BLaER1 (cell line): ENCODE data around the gene C3orf20.

Source experiments
- H3K27ac ChIP-seq: shearing (Covaris generic); formaldehyde crosslinking; 2 replicates; pipeline ENCODE4 v1.8.1; 2022
- H3K27me3 ChIP-seq: shearing (Covaris generic); formaldehyde crosslinking; 2 replicates; pipeline ENCODE4 v1.8.1; 2022
- H3K36me3 ChIP-seq: shearing (Covaris generic); formaldehyde crosslinking; 2 replicates; pipeline ENCODE4 v1.8.1; 2022
- H3K4me1 ChIP-seq: shearing (Covaris generic); formaldehyde crosslinking; 2 replicates; pipeline ENCODE4 v1.8.1; 2022
- H3K4me2 ChIP-seq: shearing (Covaris generic); formaldehyde crosslinking; 2 replicates; pipeline ENCODE4 v1.8.1; 2022
- H3K4me3 ChIP-seq: shearing (Covaris generic); formaldehyde crosslinking; 2 replicates; pipeline ENCODE4 v1.8.1; 2022
- H3K9ac ChIP-seq: shearing (Covaris generic); formaldehyde crosslinking; 2 replicates; pipeline ENCODE4 v1.8.1; 2022
- H3K9me3 ChIP-seq: shearing (Covaris generic); formaldehyde crosslinking; 2 replicates; pipeline ENCODE4 v1.8.1; 2022
- H4K20me1 ChIP-seq: shearing (Covaris generic); formaldehyde crosslinking; 2 replicates; pipeline ENCODE4 v1.8.1; 2022
- Cebpa-rat ChIP-seq: shearing (Covaris generic); IDR thresholded peaks from 2 replicates; pipeline ENCODE4 v1.8.1; 2022

Gene C3orf20

DNA sequence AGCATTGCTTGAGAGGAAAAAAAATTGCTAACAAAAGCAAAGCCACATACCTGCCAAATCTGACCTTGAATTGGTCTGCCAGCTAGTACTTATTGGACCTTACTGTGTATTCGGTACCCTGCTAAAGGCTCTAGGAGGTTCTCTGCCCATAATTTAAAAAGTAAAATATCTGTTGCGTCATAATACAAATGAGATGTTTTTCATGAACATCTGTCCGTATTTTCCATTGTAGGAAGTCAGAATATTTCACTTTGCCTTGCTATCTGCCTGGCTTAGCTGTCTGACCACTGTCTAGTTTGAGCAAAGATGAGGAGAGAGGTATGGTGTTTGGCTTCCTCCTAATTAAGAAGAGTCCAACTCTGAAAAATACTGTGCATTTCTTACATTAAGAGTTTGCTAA, 10.8 kb upstream of the C3orf20 start:
- H3K36me3 ChIP-seq: peaks cover 100% of the 10 kb centered on the region
- TF ChIP-seq Cebpa-rat: no peak
- no peaks in the 10 kb centered on the region for H3K27me3 ChIP-seq
- H3K4me3 ChIP-seq: no peak overlapping the region
- H3K4me2 ChIP-seq: no peak overlapping the region
- H3K9me3 ChIP-seq: no peaks in the 10 kb centered on the region
- H3K9ac ChIP-seq: no peak overlapping the region
- H3K4me1 ChIP-seq: no peaks in the 10 kb centered on the region
- peaks cover 47% of the 10 kb centered on the region for H4K20me1 ChIP-seq
- H3K27ac ChIP-seq: no peak overlapping the region

DNA sequence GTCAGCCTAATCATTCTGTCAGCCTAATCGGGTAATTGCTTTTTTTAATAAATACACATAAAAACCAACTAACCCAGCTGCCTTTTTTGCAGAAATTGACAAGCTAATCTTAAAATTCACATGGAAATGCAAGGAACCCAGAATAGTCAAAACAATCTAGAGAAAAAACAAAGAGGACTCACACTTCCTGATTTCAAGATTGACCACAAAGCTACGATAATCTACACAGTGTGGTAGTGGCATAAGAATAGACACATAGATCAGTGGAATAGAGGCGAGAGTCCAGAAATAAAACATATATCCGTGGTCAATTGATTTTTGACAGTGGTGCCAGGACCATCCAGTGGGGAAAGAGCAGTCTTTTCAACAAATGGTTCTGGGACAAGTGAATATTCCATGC, 2.4 kb upstream of the C3orf20 start:
- Histone ChIP-seq H3K9ac (no peak overlapping the region), H3K4me2 (no peak overlapping the region), H3K9me3 (no peaks in the 10 kb centered on the region), H3K4me3 (no peak overlapping the region), H4K20me1 (peaks cover 6% of the 10 kb centered on the region; the same call in 1 of the 2 replicates), H3K27ac (no peak overlapping the region), H3K27me3 (no peaks in the 10 kb centered on the region), H3K4me1 (no peaks in the 10 kb centered on the region), H3K36me3 (peaks cover 54% of the 10 kb centered on the region)
- TF ChIP-seq Cebpa-rat: no peak

DNA sequence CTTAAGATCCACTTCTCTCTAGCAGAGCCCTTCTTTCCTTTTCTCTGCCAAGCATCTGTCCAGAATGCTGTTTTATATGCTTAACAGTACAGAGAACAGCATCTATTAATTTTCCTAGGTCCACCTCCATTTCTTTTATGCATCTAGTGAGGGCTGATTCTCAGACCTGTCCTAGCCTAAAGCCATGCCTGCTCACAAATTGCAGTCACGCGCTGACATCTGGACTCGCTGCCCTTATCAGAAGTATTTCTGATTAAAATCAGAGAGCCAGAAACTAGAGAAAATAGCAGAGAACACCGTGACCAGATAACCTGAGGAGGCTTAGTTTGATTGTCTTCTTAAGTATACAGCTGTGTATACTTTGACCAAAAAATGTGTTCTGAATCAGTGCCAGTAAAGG, 1.9 kb downstream of the C3orf20 start:
- H3K27ac ChIP-seq: no peak overlapping the region
- H3K9ac ChIP-seq: no peak overlapping the region
- H3K9me3 ChIP-seq: peaks cover 11% of the 10 kb centered on the region
- H4K20me1 ChIP-seq: no peaks in the 10 kb centered on the region
- H3K36me3 ChIP-seq: peaks cover 11% of the 10 kb centered on the region
- no peak for TF ChIP-seq Cebpa-rat
- H3K27me3 ChIP-seq: no peaks in the 10 kb centered on the region
- no peaks in the 10 kb centered on the region for H3K4me1 ChIP-seq
- H3K4me3 ChIP-seq: no peak overlapping the region
- H3K4me2 ChIP-seq: no peak overlapping the region

DNA sequence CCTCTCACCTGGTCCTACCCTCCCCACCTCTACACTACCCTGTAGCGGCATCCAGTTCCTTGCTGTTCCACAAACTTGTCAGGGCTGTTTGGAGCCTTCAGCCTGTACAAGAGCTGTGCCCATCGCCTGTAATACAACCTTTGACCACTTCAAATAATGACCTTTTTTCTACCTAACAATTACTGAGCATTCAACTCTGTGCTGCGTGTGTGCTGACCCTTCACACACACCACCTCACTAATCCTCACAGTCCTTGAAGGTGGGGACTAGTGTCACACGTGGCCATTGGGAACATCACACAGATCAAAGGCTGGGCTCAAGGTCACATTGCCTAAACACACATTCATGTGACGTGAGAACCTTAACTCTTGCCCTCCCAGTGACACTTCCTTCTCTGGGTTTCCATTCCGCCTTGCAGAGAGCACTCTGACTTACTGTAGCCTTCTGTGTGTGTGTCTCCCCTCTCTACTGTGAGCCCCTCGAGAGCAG, 3.1 kb downstream of the C3orf20 start:
- TF ChIP-seq Cebpa-rat: no peak

DNA sequence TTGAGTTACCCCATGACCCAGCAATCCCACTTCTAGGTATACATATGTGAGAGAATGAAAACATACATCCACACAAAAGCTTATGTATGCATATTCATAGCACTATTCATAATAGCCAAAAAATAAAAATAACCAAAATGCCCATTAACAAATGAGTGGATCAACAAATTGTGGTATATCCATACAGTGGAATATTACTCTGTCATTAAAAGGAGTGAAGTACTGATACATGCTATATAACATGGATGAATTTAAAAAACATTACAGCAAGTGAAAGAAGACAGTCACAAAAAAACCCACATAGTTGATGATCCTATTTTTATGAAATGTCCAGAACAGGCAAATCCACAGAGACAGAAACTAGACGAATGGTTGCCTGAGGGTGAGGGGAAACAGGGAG, 5.2 kb downstream of the C3orf20 start:
- Histone ChIP-seq H3K27me3 (no peaks in the 10 kb centered on the region), H3K4me3 (no peak overlapping the region), H4K20me1 (no peaks in the 10 kb centered on the region), H3K27ac (no peak overlapping the region), H3K4me1 (0 out of 2 replicates have a peak, but pooled peaks cover under 1% of the 10 kb centered on the region), H3K9ac (no peak overlapping the region), H3K4me2 (no peak overlapping the region), H3K36me3 (no peaks in the 10 kb centered on the region), H3K9me3 (peaks cover 11% of the 10 kb centered on the region)
- TF ChIP-seq Cebpa-rat: no peak

More for the DNA sequence above, 3.1 kb downstream of the C3orf20 start:
- Histone ChIP-seq H3K36me3 (no peaks in the 10 kb centered on the region), H3K4me1 (no peaks in the 10 kb centered on the region), H3K4me2 (no peak overlapping the region), H3K9me3 (peaks cover 11% of the 10 kb centered on the region), H4K20me1 (no peaks in the 10 kb centered on the region), H3K9ac (no peak overlapping the region), H3K27me3 (no peaks in the 10 kb centered on the region), H3K4me3 (no peak overlapping the region), H3K27ac (no peak overlapping the region)

DNA sequence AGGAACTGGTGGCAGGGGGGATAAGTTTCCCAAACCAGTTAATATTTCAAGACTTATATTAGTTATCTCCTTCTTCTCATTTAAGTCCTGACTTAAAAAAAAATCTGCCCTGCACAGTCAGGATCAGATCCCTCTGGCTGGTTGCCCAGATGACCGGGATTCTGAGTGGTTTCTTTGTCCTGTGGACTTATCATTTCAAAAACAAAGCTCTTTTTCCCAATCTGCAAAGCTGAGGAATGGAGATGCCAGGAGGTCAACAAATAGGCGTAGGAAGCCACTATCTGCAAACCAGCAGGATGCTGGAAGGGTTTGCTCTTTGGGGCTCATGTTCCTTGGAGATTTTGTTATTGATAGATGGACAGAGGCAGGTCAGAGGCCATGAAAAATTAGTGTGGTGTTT, 5.8 kb downstream of the C3orf20 start:
- TF ChIP-seq Cebpa-rat: no peak
- H4K20me1 ChIP-seq: no peaks in the 10 kb centered on the region
- no peak overlapping the region for H3K27ac ChIP-seq
- H3K4me2 ChIP-seq: no peak overlapping the region
- H3K27me3 ChIP-seq: no peaks in the 10 kb centered on the region
- H3K4me3 ChIP-seq: no peak overlapping the region
- H3K4me1 ChIP-seq: 0 out of 2 replicates have a peak, but pooled peaks cover 6% of the 10 kb centered on the region
- H3K9me3 ChIP-seq: peaks cover 11% of the 10 kb centered on the region
- H3K36me3 ChIP-seq: no peaks in the 10 kb centered on the region
- H3K9ac ChIP-seq: no peak overlapping the region

DNA sequence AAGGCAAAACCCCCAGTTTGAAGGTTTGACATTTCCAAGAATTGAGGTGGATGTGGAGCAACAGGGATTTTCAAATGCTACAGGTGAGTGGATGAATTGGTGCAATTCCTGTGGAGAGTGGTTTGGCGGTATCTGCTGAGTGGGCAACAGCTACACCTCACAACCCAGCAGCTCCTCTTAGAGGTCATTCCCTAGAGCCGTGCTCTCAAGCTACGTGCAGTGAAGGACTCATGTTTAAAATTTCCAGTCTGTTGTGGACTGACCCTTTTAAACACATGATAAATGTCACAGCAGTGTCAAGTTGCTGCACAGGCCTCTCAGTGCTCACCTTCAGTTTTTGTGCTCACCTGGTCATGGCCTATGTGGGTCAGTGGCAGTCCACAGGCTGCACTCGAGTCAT, 9.5 kb downstream of the C3orf20 start:
- Histone ChIP-seq H3K4me1 (peaks cover 28% of the 10 kb centered on the region), H3K27ac (no peak overlapping the region), H3K36me3 (no peaks in the 10 kb centered on the region), H4K20me1 (no peaks in the 10 kb centered on the region), H3K4me2 (no peak overlapping the region), H3K27me3 (no peaks in the 10 kb centered on the region), H3K4me3 (no peak overlapping the region), H3K9ac (no peak overlapping the region), H3K9me3 (peaks cover 9% of the 10 kb centered on the region)
- no peak for TF ChIP-seq Cebpa-rat

DNA sequence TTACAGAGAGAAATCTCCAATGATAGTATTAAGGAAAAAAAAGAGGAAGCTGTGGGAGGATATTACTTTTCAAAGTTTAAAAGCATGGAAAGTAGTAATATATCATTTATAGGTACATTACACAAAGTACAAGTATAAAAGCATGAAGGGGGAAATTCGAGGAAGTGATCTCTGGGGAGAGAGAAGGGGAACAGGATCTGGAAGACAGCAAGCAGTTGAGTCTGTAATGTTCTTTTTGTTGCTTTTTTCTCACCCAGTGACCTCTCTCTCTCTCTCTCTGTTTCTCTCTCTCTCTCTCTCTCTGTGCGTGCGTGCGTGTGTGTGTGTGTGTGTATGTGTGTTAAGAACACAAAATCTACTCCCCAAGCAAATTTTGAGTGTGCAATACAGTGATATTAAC, 10.2 kb downstream of the C3orf20 start:
- Histone ChIP-seq H3K4me2 (no peak overlapping the region), H3K27ac (no peak overlapping the region)

DNA sequence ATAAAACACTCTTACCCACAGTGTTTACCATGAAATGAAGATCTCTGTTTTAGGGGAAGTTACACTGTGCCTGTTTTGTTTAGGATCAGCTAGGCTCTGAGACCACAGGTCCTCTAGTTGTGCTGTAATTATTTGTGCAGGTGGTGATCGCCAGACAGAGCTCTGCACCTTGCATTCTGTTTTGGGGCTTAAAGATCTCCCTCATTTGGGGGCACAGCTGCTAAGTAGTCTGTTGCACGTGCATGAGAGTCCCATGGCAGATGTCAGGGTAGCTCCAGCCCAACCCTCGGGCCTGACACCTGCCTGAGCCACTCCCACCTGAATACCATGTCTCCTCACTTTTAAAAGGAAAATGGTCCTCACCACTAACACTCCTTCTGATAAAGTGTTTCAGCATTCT, 12.4 kb downstream of the C3orf20 start:
- H3K27me3 ChIP-seq: no peaks in the 10 kb centered on the region
- H3K9me3 ChIP-seq: no peaks in the 10 kb centered on the region
- H3K4me2 ChIP-seq: no peak overlapping the region; the same call in 1 of the 2 replicates
- no peak overlapping the region for H3K4me3 ChIP-seq
- no peak overlapping the region for H3K9ac ChIP-seq
- no peaks in the 10 kb centered on the region for H3K36me3 ChIP-seq
- H3K4me1 ChIP-seq: peaks cover 39% of the 10 kb centered on the region
- no peaks in the 10 kb centered on the region for H4K20me1 ChIP-seq
- no peak overlapping the region for H3K27ac ChIP-seq
- no peak for TF ChIP-seq Cebpa-rat

More for the DNA sequence above, 10.2 kb downstream of the C3orf20 start:
- TF ChIP-seq Cebpa-rat: no peak
- H3K9me3 ChIP-seq: peaks cover 1% of the 10 kb centered on the region
- H3K4me1 ChIP-seq: peaks cover 30% of the 10 kb centered on the region
- no peaks in the 10 kb centered on the region for H4K20me1 ChIP-seq
- no peaks in the 10 kb centered on the region for H3K36me3 ChIP-seq
- H3K4me3 ChIP-seq: no peak overlapping the region
- no peak overlapping the region for H3K9ac ChIP-seq
- H3K27me3 ChIP-seq: no peaks in the 10 kb centered on the region

DNA sequence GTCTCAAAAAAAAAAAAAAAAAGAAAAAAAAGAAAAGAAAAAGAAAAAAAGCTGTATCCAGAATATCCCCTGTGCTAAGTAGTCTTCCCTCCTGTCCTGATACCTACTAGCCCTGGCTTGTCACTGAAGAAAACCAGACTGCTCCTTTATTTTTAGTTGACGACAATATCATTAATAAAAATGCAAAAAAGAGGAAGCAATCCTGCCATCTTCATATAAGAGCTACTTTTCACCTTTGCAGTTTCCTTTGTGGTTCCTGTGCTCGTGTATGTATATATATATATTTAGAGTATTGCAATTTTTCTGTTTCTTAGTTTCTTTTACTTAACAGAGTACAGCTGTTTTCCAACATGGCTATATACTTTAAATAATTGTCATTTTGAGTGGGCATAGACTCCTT, 13.6 kb downstream of the C3orf20 start:
- H4K20me1 ChIP-seq: no peaks in the 10 kb centered on the region
- H3K9me3 ChIP-seq: 0 out of 2 replicates have a peak, but pooled peaks cover 7% of the 10 kb centered on the region
- H3K27me3 ChIP-seq: no peaks in the 10 kb centered on the region
- no peak overlapping the region for H3K9ac ChIP-seq
- H3K27ac ChIP-seq: no peak overlapping the region
- no peak for TF ChIP-seq Cebpa-rat
- peaks cover 39% of the 10 kb centered on the region for H3K4me1 ChIP-seq
- H3K4me2 ChIP-seq: peak overlapping the region; percentile 40
- no peaks in the 10 kb centered on the region for H3K36me3 ChIP-seq
- no peak overlapping the region for H3K4me3 ChIP-seq
